SK-N-SH (cell line): ENCODE measurements around the gene SLC2A9.

Experiments
- CTCF ChIP-seq: fragments of 200-600 bp; sonication (generic); IDR thresholded peaks from 2 replicates; pipeline ENCODE4 v1.6.1; 2017; ENCODE audit warnings: antibody characterized with exemption, mild to moderate bottlenecking, moderate library complexity
- EZH2phosphoT487 ChIP-seq: fragments of 200-600 bp; sonication (generic); IDR thresholded peaks from 2 replicates; pipeline ENCODE4 v1.6.1; 2017; ENCODE audit warnings: low read depth, mixed run types, mild to moderate bottlenecking, antibody characterized with exemption, moderate library complexity, borderline replicate concordance
- MXI1 ChIP-seq: IDR thresholded peaks from 2 replicates; pipeline ENCODE4 v1.6.1; 2012; ENCODE audit warnings: mild to moderate bottlenecking, low read depth, low read length, improper control_type of control experiment
- PBX3 ChIP-seq: IDR thresholded peaks from 2 replicates; pipeline ENCODE4; 2012
- RAD21 ChIP-seq: IDR thresholded peaks from 2 replicates; pipeline ENCODE4 v1.6.1; 2012; ENCODE audit warnings: mild to moderate bottlenecking, low read length
- RFX5 ChIP-seq: IDR thresholded peaks from 2 replicates; pipeline ENCODE4 v1.6.1; 2012; ENCODE audit warnings: mild to moderate bottlenecking, improper control_type of control experiment, low read length
- TAF1 ChIP-seq: IDR thresholded peaks from 2 replicates; pipeline ENCODE4 v1.6.1; 2012; ENCODE audit warnings: low read depth, mild to moderate bottlenecking, low read length, moderate library complexity, borderline replicate concordance
- TEAD4 ChIP-seq: IDR thresholded peaks from 2 replicates; pipeline ENCODE4 v1.4.0; 2012; ENCODE audit warnings: mild to moderate bottlenecking, borderline replicate concordance; ENCODE audit not compliant: insufficient read depth
- TF ChIP-seq, protein P1 (sequence below): IDR thresholded peaks from 2 replicates; pipeline ENCODE4 v1.4.0; 2012; ENCODE audit warnings: low read depth

GRCh38 chr4:10024303-10024702 is 3.0 kb upstream of the SLC2A9 start:
- TF ChIP-seq CTCF = no peak
- no peak for TF ChIP-seq PBX3
- no peak for TF ChIP-seq EZH2phosphoT487
- TF ChIP-seq TEAD4 = no peak
- TF ChIP-seq RAD21 = no peak
- TF ChIP-seq MXI1 = no peak
- TF ChIP-seq, protein P1, sequence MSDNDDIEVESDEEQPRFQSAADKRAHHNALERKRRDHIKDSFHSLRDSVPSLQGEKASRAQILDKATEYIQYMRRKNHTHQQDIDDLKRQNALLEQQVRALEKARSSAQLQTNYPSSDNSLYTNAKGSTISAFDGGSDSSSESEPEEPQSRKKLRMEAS = no peak
- no peak for TF ChIP-seq TAF1
- TF ChIP-seq RFX5 = no peak
